Peyer's patch (tissue), 4 donors: ENCODE measurements around the gene ELAVL1.

Source experiments
- CTCF ChIP-seq, 6 experiments: fragments of 450-650 bp in 4 of 6; fragments of 200-600 bp in 2 of 6; sonication (generic) in 1 of 6; IDR thresholded peaks; one replicate each; pipeline ENCODE4 v1.5.1; 2017 to 2019; ENCODE audit warnings: antibody characterized with exemption in 6 of 6, mild to moderate bottlenecking in 3 of 6, moderate library complexity in 1 of 6
- POLR2A ChIP-seq, 2 donors: fragments of 450-650 bp; IDR thresholded peaks; one replicate each; pipeline ENCODE4 v1.5.1; 2017; ENCODE audit warnings: antibody characterized with exemption in 2 of 2, mild to moderate bottlenecking in 2 of 2, moderate library complexity in 2 of 2

GRCh38 chr19:8052464-8052859 lies 47.0 kb upstream of the ELAVL1 start, which contains the start of gene CCL25:
- TF ChIP-seq CTCF (IDR thresholded peaks at IDR 0.05): no peak
- no peak for TF ChIP-seq POLR2A (IDR thresholded peaks at IDR 0.05)
